IMR-90 (cell line): Measurements from ENCODE around the gene ERN1. TPM values are rescaled to one million over a fixed set of nuclear protein-coding genes. Genes with fewer than 3 reads are reported as not detected.

Experiments
- ATAC-seq: fragments of 200-7000 bp; cut with Tn5 transposase; 2 replicates; pipeline ENCODE4 v1.9.1; 2020; ENCODE audit warnings: low read depth, mild to moderate bottlenecking, moderate library complexity
- BruUV-seq: library from RNA; stranded (reverse); fragments of 400-500 nt; replicated peaks from 2 replicates; lab custom pipeline; 2021; lab: Mats Ljungman, UMichigan
- CTCF ChIA-PET: fragments of 300-600 bp; formaldehyde crosslinking; extraction: SDS; loops from one replicate; lab custom pipeline; 2021; ENCODE audit warnings: antibody characterized with exemption; lab: Yijun Ruan, JAX
- POLR2A ChIA-PET: fragments of 300-600 bp; sonication (Branson Sonifier 250); formaldehyde crosslinking; loops from one replicate; lab custom pipeline; 2022; ENCODE audit warnings: antibody characterized with exemption; ENCODE audit not compliant: unreplicated experiment; lab: Charles Lee
- DNase-seq: peaks from one replicate; pipeline ENCODE4 v3.0.0; 2013
- H2AFZ ChIP-seq: replicated peaks from 2 replicates; pipeline ENCODE3; 2013; ENCODE audit warnings: low read length, mild to moderate bottlenecking; ENCODE audit not compliant: poor library complexity
- H2AK5ac ChIP-seq: 2 replicates; pipeline ENCODE4 v1.6.1; 2013; ENCODE audit warnings: low read depth, low read length, inconsistent platforms
- H2AK9ac ChIP-seq: replicated peaks from 2 replicates; pipeline ENCODE3; 2013; ENCODE audit warnings: mild to moderate bottlenecking, low read depth, low read length, moderate library complexity; ENCODE audit not compliant: poor library complexity
- H2BK120ac ChIP-seq: 2 replicates; pipeline ENCODE4 v1.6.1; 2013; ENCODE audit warnings: low read depth, low read length, inconsistent platforms
- H2BK15ac ChIP-seq: 3 replicates; pipeline ENCODE4 v1.6.1; 2013; ENCODE audit warnings: low read depth, low read length, inconsistent platforms
- H2BK20ac ChIP-seq: 2 replicates; pipeline ENCODE4 v1.6.1; 2013; ENCODE audit warnings: low read depth, mild to moderate bottlenecking, inconsistent platforms, low read length, moderate library complexity
- H2BK5ac ChIP-seq: 2 replicates; pipeline ENCODE4 v1.6.1; 2013; ENCODE audit warnings: mild to moderate bottlenecking, low read depth, low read length, inconsistent platforms; ENCODE audit not compliant: poor library complexity, severe bottlenecking
- H3K14ac ChIP-seq: replicated peaks from 2 replicates; pipeline ENCODE4 v1.6.1; 2013; ENCODE audit warnings: low read depth, low read length, inconsistent platforms
- H3K18ac ChIP-seq: 2 replicates; pipeline ENCODE4 v1.6.1; 2013; ENCODE audit warnings: low read depth, low read length, control low read depth
- H3K23ac ChIP-seq: 2 replicates; pipeline ENCODE4 v1.6.1; 2013; ENCODE audit warnings: low read depth, low read length, inconsistent platforms
- H3K27ac ChIP-seq: 2 replicates; pipeline ENCODE4 v1.5.1; 2013; ENCODE audit warnings: mild to moderate bottlenecking, control low read depth, low read length; ENCODE audit not compliant: insufficient read depth
- H3K27me3 ChIP-seq: 2 replicates; pipeline ENCODE4 v1.6.1; 2013; ENCODE audit warnings: low read length; ENCODE audit not compliant: control insufficient read depth, insufficient read depth
- H3K36me3 ChIP-seq: 2 replicates; pipeline ENCODE4 v1.6.1; 2013; ENCODE audit warnings: low read length, mixed read lengths; ENCODE audit not compliant: control insufficient read depth, insufficient read depth
- H3K4ac ChIP-seq: 2 replicates; pipeline ENCODE4 v1.6.1; 2013; ENCODE audit warnings: low read depth, low read length, inconsistent platforms
- H3K4me1 ChIP-seq: 2 replicates; pipeline ENCODE4 v1.6.1; 2013; ENCODE audit warnings: low read length, mixed read lengths; ENCODE audit not compliant: control insufficient read depth, insufficient read depth
- H3K4me2 ChIP-seq: 2 replicates; pipeline ENCODE4 v1.6.1; 2013; ENCODE audit warnings: low read depth, mild to moderate bottlenecking, control low read depth, low read length, moderate library complexity
- H3K4me3 ChIP-seq: 2 replicates; pipeline ENCODE4 v1.5.1; 2013; ENCODE audit warnings: low read depth, mild to moderate bottlenecking, control low read depth, low read length, moderate library complexity; ENCODE audit not compliant: insufficient read depth
- H3K56ac ChIP-seq: 2 replicates; pipeline ENCODE4 v1.6.1; 2013; ENCODE audit warnings: low read length, inconsistent platforms; ENCODE audit not compliant: insufficient read depth; ENCODE audit errors: extremely low read depth
- H3K79me1 ChIP-seq, 2 experiments: 2 replicates each; pipeline ENCODE4 v1.6.1; 2013; ENCODE audit warnings: low read length in 2 of 2, inconsistent platforms in 1 of 2, low read depth in 1 of 2
- H3K9ac ChIP-seq: 2 replicates; pipeline ENCODE4 v1.6.1; 2013; ENCODE audit warnings: low read depth, low read length, control low read depth
- H3K9me1 ChIP-seq: 2 replicates; pipeline ENCODE4 v1.6.1; 2013; ENCODE audit warnings: low read length, inconsistent platforms; ENCODE audit not compliant: insufficient read depth
- H3K9me3 ChIP-seq: 2 replicates; pipeline ENCODE4 v1.6.1; 2013; ENCODE audit warnings: low read length; ENCODE audit not compliant: control insufficient read depth, insufficient read depth
- H4K20me1 ChIP-seq: 2 replicates; pipeline ENCODE4 v1.6.1; 2013; ENCODE audit warnings: low read length, inconsistent platforms; ENCODE audit not compliant: insufficient read depth
- H4K5ac ChIP-seq: 2 replicates; pipeline ENCODE4 v1.6.1; 2013; ENCODE audit warnings: mild to moderate bottlenecking, low read depth, low read length, control low read depth
- H4K8ac ChIP-seq, 2 experiments: 2 replicates each; pipeline ENCODE4 v1.6.1; 2013; ENCODE audit warnings: low read depth in 2 of 2, low read length in 2 of 2, control low read depth in 1 of 2, inconsistent platforms in 1 of 2
- H4K91ac ChIP-seq: 2 replicates; pipeline ENCODE4 v1.6.1; 2013; ENCODE audit warnings: low read depth, low read length, inconsistent platforms; ENCODE audit not compliant: insufficient read depth
- BHLHE40 ChIP-seq: fragments of 150-350 bp; IDR thresholded peaks from 2 replicates; pipeline ENCODE4 v1.6.1; 2016; ENCODE audit warnings: mild to moderate bottlenecking, low read depth, low read length
- CEBPB ChIP-seq: IDR thresholded peaks from 2 replicates; pipeline ENCODE4 v1.6.1; 2012; ENCODE audit warnings: low read depth, low read length, improper control_type of control experiment
- CHD1 ChIP-seq: IDR thresholded peaks from 2 replicates; pipeline ENCODE4 v1.6.1; 2012; ENCODE audit warnings: low read depth, low read length, improper control_type of control experiment
- CTCF ChIP-seq: conservative IDR thresholded peaks from 2 replicates; pipeline ENCODE4 v1.5.1; 2012; ENCODE audit warnings: mild to moderate bottlenecking, low read depth, low read length, improper control_type of control experiment
- ELK1 ChIP-seq: fragments of 150-350 bp; IDR thresholded peaks from 2 replicates; pipeline ENCODE4 v1.6.1; 2016; ENCODE audit warnings: low read depth, mild to moderate bottlenecking, low read length, moderate library complexity, borderline replicate concordance
- FOS ChIP-seq: fragments of 150-350 bp; IDR thresholded peaks from 2 replicates; pipeline ENCODE4 v1.6.1; 2016; ENCODE audit warnings: low read depth, low read length
- MAFK ChIP-seq: IDR thresholded peaks from 2 replicates; pipeline ENCODE4 v1.6.1; 2012; ENCODE audit warnings: low read depth, low read length, improper control_type of control experiment
- MAZ ChIP-seq: IDR thresholded peaks from 2 replicates; pipeline ENCODE4 v1.6.1; 2012; ENCODE audit warnings: low read depth, mild to moderate bottlenecking, low read length, improper control_type of control experiment, moderate library complexity, borderline replicate concordance
- MXI1 ChIP-seq: IDR thresholded peaks from 2 replicates; pipeline ENCODE4 v1.6.1; 2012; ENCODE audit warnings: low read depth, mild to moderate bottlenecking, low read length, moderate library complexity, borderline replicate concordance
- NFE2L2 ChIP-seq: fragments of 150-350 bp; IDR thresholded peaks from 2 replicates; pipeline ENCODE4 v1.6.1; 2016; ENCODE audit warnings: low read depth, mild to moderate bottlenecking, low read length
- POLR2A ChIP-seq: IDR thresholded peaks from 2 replicates; pipeline ENCODE4 v1.6.1; 2012; ENCODE audit warnings: mild to moderate bottlenecking, low read depth, low read length
- RAD21 ChIP-seq: IDR thresholded peaks from 2 replicates; pipeline ENCODE4 v1.6.1; 2012; ENCODE audit warnings: low read length, improper control_type of control experiment
- RCOR1 ChIP-seq: IDR thresholded peaks from 2 replicates; pipeline ENCODE4 v1.6.1; 2012; ENCODE audit warnings: mild to moderate bottlenecking, low read length, improper control_type of control experiment; ENCODE audit not compliant: insufficient replicate concordance
- RFX5 ChIP-seq: IDR thresholded peaks from 2 replicates; pipeline ENCODE4 v1.8.0; 2012; ENCODE audit warnings: low read depth, mild to moderate bottlenecking, low read length, moderate library complexity
- SMC3 ChIP-seq: fragments of 150-350 bp; IDR thresholded peaks from 2 replicates; pipeline ENCODE4 v1.6.1; 2016; ENCODE audit warnings: low read depth, mild to moderate bottlenecking, antibody characterized with exemption, low read length, moderate library complexity
- USF2 ChIP-seq: fragments of 150-350 bp; IDR thresholded peaks from 2 replicates; pipeline ENCODE4 v1.6.1; 2017; ENCODE audit warnings: mild to moderate bottlenecking, antibody characterized with exemption, low read length, low read depth
- WGBS, 2 experiments: methylation state at CpG; one replicate each; pipeline versions ENCODE4 v1.1.5 to v1.1.7; 2013; ENCODE audit warnings: missing lambda C conversion rate in 2 of 2; ENCODE audit not compliant: insufficient read length in 1 of 2; ENCODE audit errors: extremely low coverage in 2 of 2; 5-methylcytosine and 5-hydroxymethylcytosine counted together
- dilution Hi-C: fragments of 300-500 bp; cut with HindIII; formaldehyde crosslinking; loops from one replicate; pipeline ENCODE4 v1.14.3; 2018; ENCODE audit warnings: low sequenced_read_pairs; ENCODE audit not compliant: unreplicated experiment
- in situ Hi-C: fragments of 300-500 bp; cut with MboI; formaldehyde crosslinking; loops from 3 replicates; pipeline ENCODE4 v1.14.3; 2019; ENCODE audit warnings: low sequenced_read_pairs, inconsistent platforms, mixed read lengths
- intact Hi-C: fragments of 100-400 bp; cut with micrococcal nuclease; formaldehyde crosslinking; loops from 2 replicates; pipeline ENCODE4 v1.10.0; 2022
- polyA plus RNA-seq, 3 experiments: library from polyadenylated mRNA; depleted of rRNA; stranded (reverse); fragments of >200 nt; gene quantifications; 2 replicates each; pipeline ENCODE4 v1.2.3, GENCODE V29; 2012; ENCODE audit warnings: low replicate concordance in 1 of 3
- total RNA-seq: library from RNA; depleted of rRNA; stranded (reverse); fragments of >200 nt; gene quantifications from 2 replicates; pipeline ENCODE4 v1.2.3, GENCODE V29; 2012

Gene ERN1
- total and polyA plus RNA-seq, 2 of the 4 experiments (the other 2 are of a cell fraction), result 2.7 to 4.1 TPM

- ATAC-seq (no peak), DNase-seq (no peak)
- ChIA-PET CTCF (no interaction called here), POLR2A (no interaction called here)
- no peak overlapping the region for H3K18ac ChIP-seq
- H2BK20ac ChIP-seq, result no peak overlapping the region
- no peak overlapping the region for H2BK15ac ChIP-seq
- H2AK5ac ChIP-seq, result no peak overlapping the region
- no peak overlapping the region for H3K4me3 ChIP-seq
- no peak overlapping the region for H3K14ac ChIP-seq
- H3K4me1 ChIP-seq, result no peaks in the 10 kb centered on the region; the same call in 1 of the 2 replicates
- WGBS, 2 experiments, result no CpG with 5 or more reads among the region's 7 CpGs
- no peak overlapping the region for H3K23ac ChIP-seq
- peaks cover 40% of the 10 kb centered on the region for H3K27me3 ChIP-seq
- no peak overlapping the region for H2AFZ ChIP-seq
- no peaks in the 10 kb centered on the region for H3K36me3 ChIP-seq
- H3K9ac ChIP-seq, result no peak overlapping the region
- BruUV-seq, result no TSS peak
- no peaks in the 10 kb centered on the region for H3K9me3 ChIP-seq
- TF ChIP-seq CEBPB, result no peak
- no peak for TF ChIP-seq POLR2A
- no peak for TF ChIP-seq FOS
- TF ChIP-seq MAZ, result no peak
- TF ChIP-seq USF2, result no peak
- TF ChIP-seq RAD21, result no peak
- TF ChIP-seq CTCF, result no peak
- TF ChIP-seq RCOR1, result no peak
- TF ChIP-seq CHD1, result no peak
- TF ChIP-seq SMC3, result no peak
- no peak for TF ChIP-seq MAFK
- no peak for TF ChIP-seq ELK1
- TF ChIP-seq NFE2L2, result no peak
- no peak for TF ChIP-seq BHLHE40
- TF ChIP-seq MXI1, result no peak
- TF ChIP-seq RFX5, result no peak
- no peak overlapping the region for H2BK5ac ChIP-seq
- in situ Hi-C loops (no loop called here), intact Hi-C loops (no loop called here), dilution Hi-C loops (no loop called here)
- H4K91ac ChIP-seq, result no peak overlapping the region
- H3K27ac ChIP-seq, result no peak overlapping the region
- no peak overlapping the region for H3K4ac ChIP-seq
- no peak overlapping the region for H4K8ac ChIP-seq
- H3K4me2 ChIP-seq, result no peak overlapping the region
- H2BK120ac ChIP-seq, result no peak overlapping the region
- no peaks in the 10 kb centered on the region for H3K79me1 ChIP-seq
- no peaks in the 10 kb centered on the region for H4K20me1 ChIP-seq
- no peak overlapping the region for H4K5ac ChIP-seq
- no peak overlapping the region for H3K56ac ChIP-seq
- H3K9me1 ChIP-seq, result peaks cover 9% of the 10 kb centered on the region
- no peak overlapping the region for H2AK9ac ChIP-seq
These were observed 128.8 kb downstream of the ERN1 start for GRCh38 chr17:64001091-64001579.
